ENCODE data around the gene GID8.

- TF ChIP-seq SP1 (IDR thresholded peaks at IDR 0.05), result no peak
- no peak for TF ChIP-seq SP1 (CRISPR knock-in tag; IDR thresholded peaks at IDR 0.05)
- no peak for TF ChIP-seq EZH2 (conservative IDR thresholded peaks at IDR 0.05; ENCODE audit: low read depth, low read length)
- TF ChIP-seq ZNF251 (CRISPR knock-in tag; IDR thresholded peaks at IDR 0.05), result no peak
- TF ChIP-seq FOXM1 (CRISPR knock-in tag; IDR thresholded peaks at IDR 0.05), result no peak
- TF ChIP-seq SIN3A (IDR thresholded peaks at IDR 0.05; ENCODE audit: borderline replicate concordance, low read depth, low read length), result no peak
- no peak for TF ChIP-seq ZNF747 (CRISPR knock-in tag; IDR thresholded peaks at IDR 0.05; ENCODE audit: borderline replicate concordance)
- TF ChIP-seq POLR2A (IDR thresholded peaks at IDR 0.05; ENCODE audit: insufficient read depth in 1 of 2, low read depth in 2 of 2, low read length in 2 of 2), result no peak
- TF ChIP-seq ETV6 (CRISPR knock-in tag; conservative IDR thresholded peaks at IDR 0.05), result no peak
- TF ChIP-seq EP300 (IDR thresholded peaks at IDR 0.05; ENCODE audit: low read depth in 2 of 2, low read length in 2 of 2), result no peak
- no peak for TF ChIP-seq EP300 (CRISPR knock-in tag; IDR thresholded peaks at IDR 0.05; ENCODE audit: borderline replicate concordance)
- TF ChIP-seq ZNF776 (CRISPR knock-in tag; IDR thresholded peaks at IDR 0.05), result no peak
- no peak for TF ChIP-seq ZNF274 (CRISPR knock-in tag; IDR thresholded peaks at IDR 0.05)
- TF ChIP-seq SMAD3 (CRISPR knock-in tag; IDR thresholded peaks at IDR 0.05), result no peak
Observed at GRCh38 chr20:62942456-62942855, 4.5 kb downstream of the GID8 start.
